Smooth muscle cell (in vitro differentiated cells): Measurements from ENCODE around the gene PPP2R5D. TPM values are rescaled to one million over a fixed set of nuclear protein-coding genes. Genes with fewer than 3 reads are reported as not detected.
"Not testable (repeated sequence)": the region's sequence is repeated elsewhere in the genome, so short reads cannot be mapped to it uniquely, and the experiment has no call there.

ENCODE experiments used
- DNase-seq: peaks from one replicate; lab custom pipeline; 2025; ENCODE audit not compliant: unreplicated experiment; lab: John Stamatoyannopoulos, UW
- H2AFZ ChIP-seq: fragments of 200-600 bp; sonication (generic); 2 replicates; pipeline ENCODE4 v1.6.0; 2016; ENCODE audit warnings: antibody characterized with exemption, low read depth, mild to moderate bottlenecking
- H3F3A ChIP-seq: fragments of 200-600 bp; sonication (generic); 2 replicates; pipeline ENCODE4 v1.6.0; 2017; ENCODE audit warnings: antibody characterized with exemption, low read depth
- H3K27ac ChIP-seq: fragments of 200-600 bp; sonication (generic); 2 replicates; pipeline ENCODE4 v1.5.1; 2016; ENCODE audit warnings: low read depth, mild to moderate bottlenecking
- H3K27me3 ChIP-seq: fragments of 200-600 bp; sonication (generic); 2 replicates; pipeline ENCODE4 v1.6.1; 2016; ENCODE audit warnings: low read depth, mild to moderate bottlenecking
- H3K36me3 ChIP-seq: fragments of 200-600 bp; sonication (generic); 2 replicates; pipeline ENCODE4 v1.5.1; 2016; ENCODE audit warnings: low read depth
- H3K4me1 ChIP-seq: fragments of 200-600 bp; sonication (generic); 2 replicates; pipeline ENCODE4 v1.5.1; 2016; ENCODE audit warnings: low read depth
- H3K4me2 ChIP-seq: fragments of 200-600 bp; sonication (generic); 2 replicates; pipeline ENCODE4 v1.6.0; 2016; ENCODE audit warnings: mild to moderate bottlenecking
- H3K4me3 ChIP-seq: fragments of 200-600 bp; sonication (generic); 2 replicates; pipeline ENCODE4 v1.5.1; 2016; ENCODE audit warnings: mild to moderate bottlenecking
- H3K79me2 ChIP-seq: fragments of 200-600 bp; sonication (generic); 2 replicates; pipeline ENCODE4 v1.6.0; 2016; ENCODE audit warnings: low read depth, mild to moderate bottlenecking
- H3K9ac ChIP-seq: fragments of 200-600 bp; sonication (generic); 2 replicates; pipeline ENCODE4 v1.6.0; 2016; ENCODE audit warnings: low read depth
- H3K9me3 ChIP-seq: fragments of 200-600 bp; sonication (generic); replicated peaks from 2 replicates; pipeline ENCODE4 v1.5.1; 2016; ENCODE audit warnings: low read depth
- H4K20me1 ChIP-seq: fragments of 200-600 bp; sonication (generic); 2 replicates; pipeline ENCODE4 v1.6.0; 2016; ENCODE audit warnings: low read depth
- WGBS: methylation state at CpG from one replicate; pipeline ENCODE4 v1.1.7; 2016; ENCODE audit warnings: low lambda C conversion rate; 5-methylcytosine and 5-hydroxymethylcytosine counted together
- polyA plus RNA-seq: library from polyadenylated mRNA; unstranded; fragments of >200 nt; fragmentation: Nextera tagmentation; extraction: Ambion mirVana; gene quantifications from 2 replicates; pipeline ENCODE4 v1.2.1, GENCODE V29; 2016
- total RNA-seq: library from RNA; depleted of rRNA; stranded (reverse); fragments of >200 nt; gene quantifications from 2 replicates; pipeline ENCODE4 v1.2.3, GENCODE V29; 2014
- TF ChIP-seq, protein P1 (sequence below): fragments of 200-600 bp; sonication (generic); IDR thresholded peaks from 2 replicates; pipeline ENCODE4 v1.5.1; 2017; ENCODE audit warnings: borderline replicate concordance, mild to moderate bottlenecking, antibody characterized with exemption; ENCODE audit not compliant: insufficient read depth, poor library complexity, severe bottlenecking

Gene PPP2R5D
- total and polyA plus RNA-seq, 2 experiments from 2014 or later: 46.4 to 51.3 TPM

GRCh38 chr6:42989923-42990322, 5.6 kb downstream of the PPP2R5D start:
- H2AFZ ChIP-seq: no peak overlapping the region
- no peaks in the 10 kb centered on the region for H3F3A ChIP-seq
- H3K27me3 ChIP-seq: no peaks in the 10 kb centered on the region
- H3K4me2 ChIP-seq: no peak overlapping the region
- TF ChIP-seq, protein P1, sequence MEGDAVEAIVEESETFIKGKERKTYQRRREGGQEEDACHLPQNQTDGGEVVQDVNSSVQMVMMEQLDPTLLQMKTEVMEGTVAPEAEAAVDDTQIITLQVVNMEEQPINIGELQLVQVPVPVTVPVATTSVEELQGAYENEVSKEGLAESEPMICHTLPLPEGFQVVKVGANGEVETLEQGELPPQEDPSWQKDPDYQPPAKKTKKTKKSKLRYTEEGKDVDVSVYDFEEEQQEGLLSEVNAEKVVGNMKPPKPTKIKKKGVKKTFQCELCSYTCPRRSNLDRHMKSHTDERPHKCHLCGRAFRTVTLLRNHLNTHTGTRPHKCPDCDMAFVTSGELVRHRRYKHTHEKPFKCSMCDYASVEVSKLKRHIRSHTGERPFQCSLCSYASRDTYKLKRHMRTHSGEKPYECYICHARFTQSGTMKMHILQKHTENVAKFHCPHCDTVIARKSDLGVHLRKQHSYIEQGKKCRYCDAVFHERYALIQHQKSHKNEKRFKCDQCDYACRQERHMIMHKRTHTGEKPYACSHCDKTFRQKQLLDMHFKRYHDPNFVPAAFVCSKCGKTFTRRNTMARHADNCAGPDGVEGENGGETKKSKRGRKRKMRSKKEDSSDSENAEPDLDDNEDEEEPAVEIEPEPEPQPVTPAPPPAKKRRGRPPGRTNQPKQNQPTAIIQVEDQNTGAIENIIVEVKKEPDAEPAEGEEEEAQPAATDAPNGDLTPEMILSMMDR: no peak
- no peak overlapping the region for H3K4me3 ChIP-seq
- 98% methylated on average over 5 of the region's 5 CpGs for WGBS
- no peak for DNase-seq
- no peaks in the 10 kb centered on the region for H3K9me3 ChIP-seq
- peaks cover 10% of the 10 kb centered on the region for H3K4me1 ChIP-seq
- H3K36me3 ChIP-seq: no peaks in the 10 kb centered on the region
- peaks cover 64% of the 10 kb centered on the region for H4K20me1 ChIP-seq
- peaks cover 27% of the 10 kb centered on the region for H3K79me2 ChIP-seq
- no peak overlapping the region for H3K27ac ChIP-seq
- no peak overlapping the region for H3K9ac ChIP-seq

DNA sequence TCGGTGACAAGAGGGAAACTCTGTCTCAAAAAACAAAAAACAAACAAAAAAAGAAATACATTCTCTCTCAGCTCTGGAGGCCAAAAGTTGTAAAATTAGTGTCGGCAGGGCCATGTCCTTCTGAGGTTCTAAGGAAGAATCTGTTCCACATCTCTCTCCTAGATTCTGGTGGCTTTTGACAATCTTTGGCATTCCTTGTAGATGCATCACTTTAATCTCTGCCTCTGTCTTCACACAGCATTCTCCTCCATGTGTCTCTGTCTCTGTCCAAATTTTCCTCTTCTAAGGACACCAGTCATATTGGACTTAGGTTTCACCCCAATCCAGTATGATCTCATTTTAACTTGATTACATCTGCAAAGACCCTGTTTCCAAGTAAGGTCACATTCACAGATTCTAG, 9.1 kb downstream of the PPP2R5D start:
- no peak for DNase-seq
- WGBS: 84% methylated on average over 2 of the region's 2 CpGs
- H3K36me3 ChIP-seq: no peaks in the 10 kb centered on the region
- H2AFZ ChIP-seq: no peak overlapping the region
- no peaks in the 10 kb centered on the region for H3K9me3 ChIP-seq
- TF ChIP-seq, protein P1: no peak
- no peaks in the 10 kb centered on the region for H3K4me1 ChIP-seq
- peaks cover 45% of the 10 kb centered on the region for H4K20me1 ChIP-seq
- no peak overlapping the region for H3K4me2 ChIP-seq
- H3K4me3 ChIP-seq: no peak overlapping the region
- no peaks in the 10 kb centered on the region for H3K27me3 ChIP-seq
- H3K9ac ChIP-seq: no peak overlapping the region
- no peak overlapping the region for H3K27ac ChIP-seq
- H3F3A ChIP-seq: peaks cover 4% of the 10 kb centered on the region
- H3K79me2 ChIP-seq: peaks cover 4% of the 10 kb centered on the region

- TF ChIP-seq, protein P1: no peak
Measured at GRCh38 chr6:42996513-42996912, 12.1 kb downstream of the PPP2R5D start.

GRCh38 chr6:42998205-42998604, 13.8 kb downstream of the PPP2R5D start:
- H3K79me2 ChIP-seq, H3K4me2 ChIP-seq, H3K4me3 ChIP-seq, H3K4me1 ChIP-seq, H3K9ac ChIP-seq, DNase-seq, H3K9me3 ChIP-seq, H3K27me3 ChIP-seq, H2AFZ ChIP-seq, H3K27ac ChIP-seq, H3F3A ChIP-seq, H3K36me3 ChIP-seq: not testable (repeated sequence)
- 97% methylated on average over 9 of the region's 9 CpGs for WGBS
- peaks cover 27% of the 10 kb centered on the region for H4K20me1 ChIP-seq

More at GRCh38 chr6:42996513-42996912, 12.1 kb downstream of the PPP2R5D start:
- Histone ChIP-seq H4K20me1 (peaks cover 37% of the 10 kb centered on the region), H3K4me2 (no peak overlapping the region), H3K27me3 (no peaks in the 10 kb centered on the region), H3K4me1 (no peaks in the 10 kb centered on the region), H3K9me3 (no peaks in the 10 kb centered on the region), H3K79me2 (peaks cover 3% of the 10 kb centered on the region), H3K4me3 (no peak overlapping the region), H3K36me3 (no peaks in the 10 kb centered on the region), H2AFZ (no peak overlapping the region), H3K9ac (no peak overlapping the region), H3F3A (peaks cover 4% of the 10 kb centered on the region), H3K27ac (no peak overlapping the region)
- DNase-seq: no peak
